K562 (cell line): ENCODE measurements around the gene SLC35F4. TPM values are rescaled to one million over a fixed set of nuclear protein-coding genes. Genes with fewer than 3 reads are reported as not detected.

ENCODE experiments used
- ATAC-seq: fragments of 200-7000 bp; cut with Tn5 transposase; 3 replicates; pipeline ENCODE4 v1.9.1; 2020; ENCODE audit warnings: moderate library complexity
- BruUV-seq: library from RNA; stranded (reverse); fragments of 400-500 nt; replicated peaks from 2 replicates; lab custom pipeline; 2021; lab: Mats Ljungman, UMichigan
- CTCF ChIA-PET: fragments of 300-600 bp; formaldehyde crosslinking; extraction: SDS; loops from one replicate; lab custom pipeline; 2021; ENCODE audit warnings: low intra/inter-chr PET ratio; lab: Yijun Ruan, JAX
- POLR2A ChIA-PET: fragments of 300-600, 350-650 bp; sonication (Branson Sonifier 250); formaldehyde crosslinking; extraction: SDS; loops from one replicate; lab custom pipeline; 2021; ENCODE audit warnings: antibody characterized with exemption, inconsistent platforms; lab: Yijun Ruan, JAX
- DNase-seq, 4 experiments: peaks; one replicate each; pipeline versions ENCODE4 v3.0.0 to v3.0.0-alpha.2; 2011 to 2018; ENCODE audit warnings: low spot score in 3 of 4, mixed read lengths in 3 of 4; ENCODE audit errors: extremely low read depth in 1 of 4
- FAIRE-seq: peaks from 2 replicates; lab custom pipeline; 2011; peaks lifted over from hg19 to GRCh38; lab: Jason Lieb, UNC
- H2AFZ ChIP-seq: 2 replicates; pipeline ENCODE4 v1.6.0; 2011; ENCODE audit warnings: low read depth, low read length, control low read depth, inconsistent platforms
- H3K27ac ChIP-seq: fragments of 200-600 bp; 3 replicates; pipeline ENCODE4 v1.8.0; 2011; ENCODE audit warnings: low read depth, mild to moderate bottlenecking, control low read depth, inconsistent platforms, low read length, moderate library complexity, mixed read lengths; ENCODE audit errors: extremely low read depth
- H3K27me3 ChIP-seq, 2 experiments: fragments of 300-600 bp in 1 of 2; 2 replicates in 1 of 2; 3 replicates in 1 of 2; pipeline versions ENCODE4 v1.6.0 to v1.8.0; 2011; ENCODE audit warnings: inconsistent platforms in 2 of 2, low read length in 2 of 2, mild to moderate bottlenecking in 1 of 2, mixed read lengths in 1 of 2, moderate library complexity in 1 of 2; ENCODE audit not compliant: control insufficient read depth in 2 of 2, insufficient read depth in 2 of 2
- H3K36me3 ChIP-seq: fragments of 300-600 bp; 3 replicates; pipeline ENCODE4 v1.8.0; 2011; ENCODE audit warnings: mild to moderate bottlenecking, low read length, inconsistent platforms; ENCODE audit not compliant: control insufficient read depth, insufficient read depth
- H3K4me1 ChIP-seq, 2 experiments: fragments of 200-600 bp in 1 of 2; replicated peaks in 1 of 2; 2 replicates in 1 of 2; 3 replicates in 1 of 2; pipeline versions ENCODE4 v1.5.1 to v1.8.0; 2011; ENCODE audit warnings: inconsistent platforms in 2 of 2, low read length in 2 of 2, mild to moderate bottlenecking in 1 of 2, mixed read lengths in 1 of 2, moderate library complexity in 1 of 2; ENCODE audit not compliant: control insufficient read depth in 2 of 2, insufficient read depth in 2 of 2
- H3K4me2 ChIP-seq: 2 replicates; pipeline ENCODE4 v1.6.1; 2011; ENCODE audit warnings: low read length, control low read depth, inconsistent platforms, mixed read lengths; ENCODE audit not compliant: insufficient read depth
- H3K4me3 ChIP-seq: fragments of 200-600 bp; sonication (generic), shearing (Covaris generic); 2 replicates; pipeline ENCODE4 v1.5.1; 2016; ENCODE audit warnings: control low read depth, inconsistent platforms
- H3K79me2 ChIP-seq: fragments of 200-600 bp; 3 replicates; pipeline ENCODE4 v1.8.0; 2011; ENCODE audit warnings: low read length, inconsistent platforms; ENCODE audit not compliant: control insufficient read depth, insufficient read depth
- H3K9ac ChIP-seq, 2 experiments: 2 replicates each; pipeline versions ENCODE4 v1.6.0 to v1.6.1; 2011; ENCODE audit warnings: low read depth in 2 of 2, low read length in 2 of 2, control low read depth in 1 of 2, inconsistent platforms in 1 of 2, mild to moderate bottlenecking in 1 of 2, mixed read lengths in 1 of 2; ENCODE audit not compliant: insufficient read depth in 1 of 2
- H3K9me1 ChIP-seq: one replicate; pipeline ENCODE4 v1.6.0; 2011; ENCODE audit warnings: inconsistent platforms, mild to moderate bottlenecking, low read length, moderate library complexity; ENCODE audit not compliant: control insufficient read depth, insufficient read depth
- H3K9me3 ChIP-seq: replicated peaks from 2 replicates; pipeline ENCODE4 v1.5.1; 2011; ENCODE audit warnings: low read depth, low read length, inconsistent platforms; ENCODE audit not compliant: control insufficient read depth, insufficient read depth
- H4K20me1 ChIP-seq: replicated peaks from 2 replicates; pipeline ENCODE4 v1.6.1; 2011; ENCODE audit warnings: low read length, inconsistent platforms, mixed read lengths; ENCODE audit not compliant: control insufficient read depth, insufficient read depth
- CBX5 ChIP-seq: IDR thresholded peaks from 2 replicates; pipeline ENCODE4 v1.6.1; 2014; ENCODE audit warnings: low read depth, borderline replicate concordance
- CSDE1 ChIP-seq, 2 experiments: fragments of 450-650 bp; IDR thresholded peaks; 2 replicates each; pipeline ENCODE4 v1.6.1; 2016; ENCODE audit warnings: mild to moderate bottlenecking in 1 of 2
- ESRRA ChIP-seq: fragments of 450-650 bp; IDR thresholded peaks from 2 replicates; pipeline ENCODE4 v1.6.1; 2014; ENCODE audit warnings: low read depth, mild to moderate bottlenecking, moderate library complexity, borderline replicate concordance
- HDAC2 ChIP-seq: fragments of 450-650 bp; IDR thresholded peaks from 2 replicates; pipeline ENCODE4 v1.6.1; 2016; ENCODE audit warnings: mild to moderate bottlenecking
- KAT2B ChIP-seq: IDR thresholded peaks from one replicate; pipeline ENCODE4 v1.6.1; 2012; ENCODE audit warnings: low read depth, mild to moderate bottlenecking, control low read depth, inconsistent platforms, low read length, moderate library complexity
- POLR2A ChIP-seq: fragments of 450-650 bp; conservative IDR thresholded peaks from 2 replicates; pipeline ENCODE4 v1.6.1; 2016
- POLR2AphosphoS5 ChIP-seq: IDR thresholded peaks from 2 replicates; pipeline ENCODE4 v1.6.1; 2011; ENCODE audit warnings: mild to moderate bottlenecking, low read depth, low read length, moderate library complexity; ENCODE audit not compliant: control insufficient read depth, insufficient read depth
- RUNX1 ChIP-seq: sonication (generic); IDR thresholded peaks from 2 replicates; pipeline ENCODE4 v1.6.1; 2016; ENCODE audit warnings: antibody characterized with exemption, low read depth
- SIRT6 ChIP-seq: IDR thresholded peaks from one replicate; pipeline ENCODE4 v1.6.1; 2012; ENCODE audit warnings: low read depth, mild to moderate bottlenecking, control low read depth, inconsistent platforms, low read length, moderate library complexity
- SP1 ChIP-seq: sonication (generic); formaldehyde crosslinking; IDR thresholded peaks from 2 replicates; pipeline ENCODE4 v1.8.1; 2022; ENCODE audit warnings: mild to moderate bottlenecking, missing genetic modification reagents
- TAL1 ChIP-seq: fragments of 450-650 bp; IDR thresholded peaks from 2 replicates; pipeline ENCODE4 v1.6.1; 2016; ENCODE audit warnings: mild to moderate bottlenecking
- TCF3 ChIP-seq: sonication (generic); formaldehyde crosslinking; IDR thresholded peaks from 2 replicates; pipeline ENCODE4 v1.4.0; 2020; ENCODE audit warnings: mild to moderate bottlenecking, missing genetic modification reagents
- ZBTB8A ChIP-seq: fragments of 450-650 bp; IDR thresholded peaks from 2 replicates; pipeline ENCODE4 v1.6.1; 2018; ENCODE audit warnings: mild to moderate bottlenecking, moderate library complexity; ENCODE audit not compliant: partially characterized antibody
- WGBS: fragments of 100-300 bp; shearing (Covaris generic); methylation state at CpG from one replicate; pipeline ENCODE4 v1.1.6; 2016; ENCODE audit warnings: low coverage, mixed read lengths; ENCODE audit not compliant: insufficient coverage; ENCODE audit errors: missing lambda C conversion rate; 5-methylcytosine and 5-hydroxymethylcytosine counted together
- in situ Hi-C: fragments of 300-500 bp; cut with MboI; formaldehyde crosslinking; loops from 4 replicates; pipeline ENCODE4 v1.15.0; 2018; ENCODE audit warnings: inconsistent platforms, mixed read lengths
- intact Hi-C: fragments of 100-400 bp; cut with micrococcal nuclease; formaldehyde crosslinking; loops from 2 replicates; pipeline ENCODE4 v1.14.2; 2022
- polyA plus RNA-seq, 8 experiments: library from polyadenylated mRNA; depleted of rRNA in 4 of 8; stranded (reverse) in 5 of 8; unstranded in 3 of 8; fragments of >200 nt; fragmentation: Nextera tagmentation in 2 of 8; fragmentation: Illumina TruSeq in 1 of 8; extraction: Ambion mirVana in 2 of 8; extraction: Trizol in 1 of 8; gene quantifications; 2 replicates each; pipeline versions ENCODE4 v1.2.1 to v1.2.3, GENCODE V29; 2011 to 2014; ENCODE audit warnings: inconsistent platforms in 1 of 8, missing spikeins in 1 of 8
- total RNA-seq, 7 experiments: library from RNA; depleted of rRNA in 6 of 7; stranded (reverse); fragments of >200 nt in 6 of 7; fragmentation: Illumina TruSeq in 2 of 7; extraction: Trizol in 2 of 7; gene quantifications; 2 replicates each; pipeline versions ENCODE4 v1.2.1 to v1.2.3, GENCODE V29; 2011 to 2021; ENCODE audit warnings: low replicate concordance in 1 of 7
- TF ChIP-seq, protein P1 (sequence below), 3 experiments: IDR thresholded peaks in 2 of 3; conservative IDR thresholded peaks in 1 of 3; 2 replicates each; pipeline ENCODE4 v1.5.1; 2011 to 2012; ENCODE audit warnings: low read length in 3 of 3, mild to moderate bottlenecking in 3 of 3, control low read depth in 2 of 3, improper control_type of control experiment in 1 of 3, inconsistent platforms in 1 of 3, low read depth in 1 of 3, mixed read lengths in 1 of 3, moderate library complexity in 1 of 3; ENCODE audit not compliant: insufficient read depth in 2 of 3
- TF ChIP-seq, protein P2 (sequence below): fragments of 250-450 bp; sonication (Bioruptor Pico); IDR thresholded peaks from 2 replicates; pipeline ENCODE4 v1.4.0; 2020; ENCODE audit warnings: mild to moderate bottlenecking, moderate library complexity, borderline replicate concordance
- TF ChIP-seq, protein P3 (sequence below): fragments of 250-450 bp; sonication (Bioruptor Pico); IDR thresholded peaks from 2 replicates; pipeline ENCODE4 v1.8.0; 2021; ENCODE audit warnings: mild to moderate bottlenecking, moderate library complexity

SLC35F4 gene
- total and polyA plus RNA-seq, 9 of the 15 experiments (the other 6 are each of a cell fraction or from before 2014, with no cell fraction given), result 0.01 TPM; not detected in 8

DNA sequence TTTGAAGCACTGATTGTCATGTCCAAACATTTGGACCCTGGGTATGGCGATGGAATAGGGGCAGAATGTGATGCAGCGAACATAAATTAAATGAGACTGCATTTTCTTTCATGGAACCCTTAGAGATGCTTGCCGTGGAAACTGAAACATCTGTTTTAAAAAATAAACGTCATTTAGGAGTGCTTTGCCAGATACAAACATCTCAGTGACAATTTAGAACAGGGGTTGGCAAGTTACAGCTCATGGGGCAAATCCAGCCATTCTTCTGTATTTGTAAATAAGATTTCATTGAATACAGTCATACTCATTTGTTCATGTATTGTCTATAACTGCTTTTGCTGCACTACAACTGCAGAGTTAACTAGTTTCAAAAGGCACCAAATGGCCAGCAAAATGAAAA, 51.2 kb downstream of the SLC35F4 start:
- Histone ChIP-seq H4K20me1 (no peaks in the 10 kb centered on the region), H2AFZ (no peak overlapping the region), H3K27ac (no peak overlapping the region), H3K79me2 (no peaks in the 10 kb centered on the region), H3K27me3 (no peaks in the 10 kb centered on the region), H3K4me3 (no peak overlapping the region), H3K4me1 (no peaks in the 10 kb centered on the region), H3K36me3 (no peaks in the 10 kb centered on the region), H3K4me2 (no peak overlapping the region), H3K9ac (no peak overlapping the region), H3K9me3 (no peaks in the 10 kb centered on the region), H3K9me1 (no peaks in the 10 kb centered on the region)
- in situ Hi-C loops, result no loop called here
- no peak for FAIRE-seq
- TF ChIP-seq KAT2B (no peak), TCF3 (CRISPR knock-in tag) (no peak), CBX5 (no peak), POLR2A (no peak), RUNX1 (no peak), ESRRA (no peak), HDAC2 (no peak), SIRT6 (no peak), SP1 (no peak), POLR2AphosphoS5 (no peak), ZBTB8A (no peak), TAL1 (no peak), CSDE1 (IDR thresholded peaks at IDR 0.05) (no peak)
- TF ChIP-seq, protein P1, sequence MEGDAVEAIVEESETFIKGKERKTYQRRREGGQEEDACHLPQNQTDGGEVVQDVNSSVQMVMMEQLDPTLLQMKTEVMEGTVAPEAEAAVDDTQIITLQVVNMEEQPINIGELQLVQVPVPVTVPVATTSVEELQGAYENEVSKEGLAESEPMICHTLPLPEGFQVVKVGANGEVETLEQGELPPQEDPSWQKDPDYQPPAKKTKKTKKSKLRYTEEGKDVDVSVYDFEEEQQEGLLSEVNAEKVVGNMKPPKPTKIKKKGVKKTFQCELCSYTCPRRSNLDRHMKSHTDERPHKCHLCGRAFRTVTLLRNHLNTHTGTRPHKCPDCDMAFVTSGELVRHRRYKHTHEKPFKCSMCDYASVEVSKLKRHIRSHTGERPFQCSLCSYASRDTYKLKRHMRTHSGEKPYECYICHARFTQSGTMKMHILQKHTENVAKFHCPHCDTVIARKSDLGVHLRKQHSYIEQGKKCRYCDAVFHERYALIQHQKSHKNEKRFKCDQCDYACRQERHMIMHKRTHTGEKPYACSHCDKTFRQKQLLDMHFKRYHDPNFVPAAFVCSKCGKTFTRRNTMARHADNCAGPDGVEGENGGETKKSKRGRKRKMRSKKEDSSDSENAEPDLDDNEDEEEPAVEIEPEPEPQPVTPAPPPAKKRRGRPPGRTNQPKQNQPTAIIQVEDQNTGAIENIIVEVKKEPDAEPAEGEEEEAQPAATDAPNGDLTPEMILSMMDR (IDR thresholded peaks at IDR 0.05 in 2 of 3, conservative IDR thresholded peaks at IDR 0.05 in 1 of 3; ENCODE audit: insufficient read depth in 2 of 3, low read depth in 1 of 3, low read length in 3 of 3), result no peak
- TF ChIP-seq, protein P2, sequence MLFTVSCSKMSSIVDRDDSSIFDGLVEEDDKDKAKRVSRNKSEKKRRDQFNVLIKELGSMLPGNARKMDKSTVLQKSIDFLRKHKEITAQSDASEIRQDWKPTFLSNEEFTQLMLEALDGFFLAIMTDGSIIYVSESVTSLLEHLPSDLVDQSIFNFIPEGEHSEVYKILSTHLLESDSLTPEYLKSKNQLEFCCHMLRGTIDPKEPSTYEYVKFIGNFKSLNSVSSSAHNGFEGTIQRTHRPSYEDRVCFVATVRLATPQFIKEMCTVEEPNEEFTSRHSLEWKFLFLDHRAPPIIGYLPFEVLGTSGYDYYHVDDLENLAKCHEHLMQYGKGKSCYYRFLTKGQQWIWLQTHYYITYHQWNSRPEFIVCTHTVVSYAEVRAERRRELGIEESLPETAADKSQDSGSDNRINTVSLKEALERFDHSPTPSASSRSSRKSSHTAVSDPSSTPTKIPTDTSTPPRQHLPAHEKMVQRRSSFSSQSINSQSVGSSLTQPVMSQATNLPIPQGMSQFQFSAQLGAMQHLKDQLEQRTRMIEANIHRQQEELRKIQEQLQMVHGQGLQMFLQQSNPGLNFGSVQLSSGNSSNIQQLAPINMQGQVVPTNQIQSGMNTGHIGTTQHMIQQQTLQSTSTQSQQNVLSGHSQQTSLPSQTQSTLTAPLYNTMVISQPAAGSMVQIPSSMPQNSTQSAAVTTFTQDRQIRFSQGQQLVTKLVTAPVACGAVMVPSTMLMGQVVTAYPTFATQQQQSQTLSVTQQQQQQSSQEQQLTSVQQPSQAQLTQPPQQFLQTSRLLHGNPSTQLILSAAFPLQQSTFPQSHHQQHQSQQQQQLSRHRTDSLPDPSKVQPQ (CRISPR knock-in tag), result no peak
- TF ChIP-seq, protein P3, sequence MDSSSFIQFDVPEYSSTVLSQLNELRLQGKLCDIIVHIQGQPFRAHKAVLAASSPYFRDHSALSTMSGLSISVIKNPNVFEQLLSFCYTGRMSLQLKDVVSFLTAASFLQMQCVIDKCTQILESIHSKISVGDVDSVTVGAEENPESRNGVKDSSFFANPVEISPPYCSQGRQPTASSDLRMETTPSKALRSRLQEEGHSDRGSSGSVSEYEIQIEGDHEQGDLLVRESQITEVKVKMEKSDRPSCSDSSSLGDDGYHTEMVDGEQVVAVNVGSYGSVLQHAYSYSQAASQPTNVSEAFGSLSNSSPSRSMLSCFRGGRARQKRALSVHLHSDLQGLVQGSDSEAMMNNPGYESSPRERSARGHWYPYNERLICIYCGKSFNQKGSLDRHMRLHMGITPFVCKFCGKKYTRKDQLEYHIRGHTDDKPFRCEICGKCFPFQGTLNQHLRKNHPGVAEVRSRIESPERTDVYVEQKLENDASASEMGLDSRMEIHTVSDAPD (CRISPR knock-in tag), result no peak
- no peak for ATAC-seq
- ChIA-PET POLR2A (no interaction called here), CTCF (no interaction called here)
- WGBS, result 0% methylated on average over 4 of the region's 4 CpGs
- DNase-seq, result no peak
- intact Hi-C loops, result no loop called here
- no TSS peak for BruUV-seq
